Liver (tissue), 9 donors: Measurements from ENCODE around the gene TRIM75. TPM values are rescaled to one million over a fixed set of nuclear protein-coding genes. Genes with fewer than 3 reads are reported as not detected.

Experiments used
- DNase-seq: peaks from one replicate; pipeline ENCODE4 v3.0.0-alpha.2; 2017; ENCODE audit warnings: low spot score
- H3K27ac ChIP-seq, 2 donors: one replicate each; pipeline ENCODE4 v1.7.0; 2013; ENCODE audit warnings: inconsistent platforms in 2 of 2, low read length in 2 of 2, control low read depth in 1 of 2, low read depth in 1 of 2, mild to moderate bottlenecking in 1 of 2
- H3K27me3 ChIP-seq, 4 donors: one replicate each; pipeline versions ENCODE4 v1.6.1 to v1.7.0; 2013; ENCODE audit warnings: low read length in 3 of 4, inconsistent platforms in 1 of 4, mild to moderate bottlenecking in 1 of 4, moderate library complexity in 1 of 4; ENCODE audit not compliant: control insufficient read depth in 4 of 4, insufficient read depth in 4 of 4
- H3K36me3 ChIP-seq, 4 donors: one replicate each; pipeline versions ENCODE4 v1.6.1 to v1.7.0; 2013; ENCODE audit warnings: low read length in 3 of 4, mild to moderate bottlenecking in 3 of 4, low read depth in 1 of 4, moderate library complexity in 1 of 4; ENCODE audit not compliant: control insufficient read depth in 4 of 4, insufficient read depth in 3 of 4
- H3K4me1 ChIP-seq, 4 donors: one replicate each; pipeline versions ENCODE4 v1.6.1 to v1.7.0; 2013; ENCODE audit warnings: low read length in 3 of 4, mild to moderate bottlenecking in 3 of 4, moderate library complexity in 1 of 4; ENCODE audit not compliant: control insufficient read depth in 4 of 4, insufficient read depth in 4 of 4
- H3K4me3 ChIP-seq, 3 donors: one replicate each; pipeline versions ENCODE4 v1.6.1 to v1.7.0; 2013; ENCODE audit warnings: low read length in 3 of 3, control low read depth in 1 of 3, low read depth in 1 of 3, mild to moderate bottlenecking in 1 of 3
- H3K9ac ChIP-seq, 2 donors: one replicate each; pipeline ENCODE4 v1.7.0; 2013; ENCODE audit warnings: low read length in 2 of 2, mild to moderate bottlenecking in 2 of 2, moderate library complexity in 2 of 2, control low read depth in 1 of 2, low read depth in 1 of 2
- H3K9me3 ChIP-seq, 4 donors: one replicate each; pipeline versions ENCODE4 v1.6.1 to v1.7.0; 2013; ENCODE audit warnings: low read length in 3 of 4; ENCODE audit not compliant: control insufficient read depth in 4 of 4
- ATF3 ChIP-seq: IDR thresholded peaks from 2 replicates; pipeline ENCODE4 v1.6.1; 2016; ENCODE audit warnings: antibody characterized with exemption
- CTCF ChIP-seq: fragments of 150-350 bp; IDR thresholded peaks from 2 replicates; pipeline ENCODE4 v1.5.1; 2017; ENCODE audit warnings: improper control_type of control experiment, low read depth, low read length; ENCODE audit not compliant: missing input control
- EGR1 ChIP-seq, 2 donors: IDR thresholded peaks; 2 replicates each; pipeline ENCODE4 v1.6.1; 2016 to 2018; ENCODE audit warnings: antibody characterized with exemption in 2 of 2, low read depth in 2 of 2
- FOXA1 ChIP-seq: IDR thresholded peaks from 2 replicates; pipeline ENCODE4 v1.6.1; 2016; ENCODE audit warnings: antibody characterized with exemption
- FOXA2 ChIP-seq: IDR thresholded peaks from 2 replicates; pipeline ENCODE4 v1.6.1; 2016; ENCODE audit warnings: antibody characterized with exemption
- GABPA ChIP-seq, 2 donors: IDR thresholded peaks in 1 of 2; conservative IDR thresholded peaks in 1 of 2; 2 replicates each; pipeline ENCODE4 v1.6.1; 2016; ENCODE audit warnings: antibody characterized with exemption in 2 of 2, mild to moderate bottlenecking in 1 of 2, moderate library complexity in 1 of 2
- HNF4G ChIP-seq: IDR thresholded peaks from 2 replicates; pipeline ENCODE4 v1.6.1; 2016; ENCODE audit warnings: antibody characterized with exemption
- JUND ChIP-seq, 2 donors: IDR thresholded peaks; 2 replicates each; pipeline ENCODE4 v1.6.1; 2016; ENCODE audit warnings: antibody characterized with exemption in 2 of 2
- MAX ChIP-seq: IDR thresholded peaks from 2 replicates; pipeline ENCODE4 v1.6.1; 2016; ENCODE audit warnings: antibody characterized with exemption
- RAD21 ChIP-seq, 2 donors: IDR thresholded peaks; 2 replicates each; pipeline ENCODE4 v1.6.1; 2016; ENCODE audit warnings: antibody characterized with exemption in 2 of 2, mild to moderate bottlenecking in 2 of 2
- REST ChIP-seq: IDR thresholded peaks from 2 replicates; pipeline ENCODE4 v1.6.1; 2016; ENCODE audit warnings: antibody characterized with exemption, mild to moderate bottlenecking
- TAF1 ChIP-seq: conservative IDR thresholded peaks from 2 replicates; pipeline ENCODE4 v1.6.1; 2016; ENCODE audit warnings: antibody characterized with exemption, mild to moderate bottlenecking
- YY1 ChIP-seq: IDR thresholded peaks from 2 replicates; pipeline ENCODE4 v1.6.1; 2016; ENCODE audit warnings: antibody characterized with exemption, mild to moderate bottlenecking
- ZBTB33 ChIP-seq: IDR thresholded peaks from 2 replicates; pipeline ENCODE4 v1.6.1; 2016; ENCODE audit warnings: antibody characterized with exemption
- WGBS: extraction: QIAGEN DNeasy Blood & Tissue Kit; methylation state at CpG from one replicate; pipeline ENCODE4 v1.1.7; 2013; 5-methylcytosine and 5-hydroxymethylcytosine counted together
- polyA plus RNA-seq, 2 donors: library from polyadenylated mRNA; stranded (reverse) in 1 of 2; unstranded in 1 of 2; fragments of 200-250 nt in 1 of 2; fragments of >200 nt in 1 of 2; fragmentation: Nextera tagmentation in 1 of 2; extraction: Ambion mirVana in 1 of 2; gene quantifications; one replicate each; pipeline versions ENCODE4 v1.2.1 to v1.2.3, GENCODE V29; 2013 to 2015
- total RNA-seq, 2 donors: library from RNA; depleted of rRNA; stranded (reverse); fragments of >200 nt; gene quantifications; one replicate each; pipeline ENCODE4 v1.2.3, GENCODE V29; 2014
- donor health status: healthy.
- donor health status: healthy.
- donor health status: healthy.
- donor health status: healthy.
- donor health status: healthy.

Gene TRIM75
- total and polyA plus RNA-seq, 4 donors = not detected

- DNase-seq = no peak
- H3K36me3 ChIP-seq = peaks cover 11 to 48% (median 31%) of the 10 kb centered on the region in 4 donors
- peak; percentile 45 for TF ChIP-seq CTCF
- peak; percentile 58 to 65 for TF ChIP-seq RAD21 (IDR thresholded peaks at IDR 0.05)
- no peak for TF ChIP-seq ATF3
- TF ChIP-seq GABPA (IDR thresholded peaks at IDR 0.05 in 1 of 2, conservative IDR thresholded peaks at IDR 0.05 in 1 of 2) = no peak
- TF ChIP-seq TAF1 = no peak
- no peak for TF ChIP-seq MAX
- TF ChIP-seq FOXA2 = no peak
- no peak for TF ChIP-seq ZBTB33
- TF ChIP-seq FOXA1 = no peak
- no peak for TF ChIP-seq HNF4G
- no peak for TF ChIP-seq REST
- no peak for TF ChIP-seq JUND (IDR thresholded peaks at IDR 0.05)
- no peak for TF ChIP-seq YY1
- H3K4me1 ChIP-seq = peaks cover 0 to 1% (median 0%) of the 10 kb centered on the region in 4 donors
- H3K9me3 ChIP-seq = no peaks in the 10 kb centered on the region
- no peaks in the 10 kb centered on the region for H3K27me3 ChIP-seq
- no peak overlapping the region for H3K27ac ChIP-seq
- H3K9ac ChIP-seq = no peak overlapping the region
- WGBS = 94% methylated on average over 2 of the region's 2 CpGs
- no peak overlapping the region for H3K4me3 ChIP-seq
Observed at GRCh38 chr4:165096776-165097175, 43.1 kb downstream of the TRIM75 start.

- no peaks in the 10 kb centered on the region for H3K9me3 ChIP-seq
- no peak overlapping the region for H3K9ac ChIP-seq
- no peak for DNase-seq
- H3K27ac ChIP-seq = no peak overlapping the region
- no peak overlapping the region for H3K4me3 ChIP-seq
- no peaks in the 10 kb centered on the region for H3K27me3 ChIP-seq
- 92% methylated on average over 3 of the region's 3 CpGs for WGBS
- peaks cover 6 to 36% (median 28%) of the 10 kb centered on the region in 4 donors for H3K36me3 ChIP-seq
- peaks cover 2 to 5% (median 4%) of the 10 kb centered on the region in 4 donors for H3K4me1 ChIP-seq
- TF ChIP-seq FOXA1 (no peak), ZBTB33 (no peak), MAX (no peak), REST (no peak), TAF1 (no peak), EGR1 (IDR thresholded peaks at IDR 0.05; ENCODE audit: low read depth in 2 of 2) (no peak), CTCF (no peak), FOXA2 (no peak), YY1 (no peak)
Observed at GRCh38 chr4:165101641-165102040, 48.0 kb downstream of the TRIM75 start.
